DOHH2 (cell line): ENCODE measurements around the gene C19orf73.

Source experiments
- EZH2phosphoT487 ChIP-seq: fragments of 200-600 bp; sonication (generic); IDR thresholded peaks from 2 replicates; pipeline ENCODE4 v1.6.1; 2017; ENCODE audit warnings: borderline replicate concordance, mild to moderate bottlenecking, antibody characterized with exemption, low read length, moderate library complexity, mixed read lengths
- TF ChIP-seq, protein P1 (sequence below): fragments of 200-600 bp; sonication (generic); IDR thresholded peaks from one replicate; pipeline ENCODE4 v1.5.1; 2014; ENCODE audit warnings: antibody characterized with exemption, mild to moderate bottlenecking, low read depth, low read length; ENCODE audit not compliant: poor library complexity, severe bottlenecking

DNA sequence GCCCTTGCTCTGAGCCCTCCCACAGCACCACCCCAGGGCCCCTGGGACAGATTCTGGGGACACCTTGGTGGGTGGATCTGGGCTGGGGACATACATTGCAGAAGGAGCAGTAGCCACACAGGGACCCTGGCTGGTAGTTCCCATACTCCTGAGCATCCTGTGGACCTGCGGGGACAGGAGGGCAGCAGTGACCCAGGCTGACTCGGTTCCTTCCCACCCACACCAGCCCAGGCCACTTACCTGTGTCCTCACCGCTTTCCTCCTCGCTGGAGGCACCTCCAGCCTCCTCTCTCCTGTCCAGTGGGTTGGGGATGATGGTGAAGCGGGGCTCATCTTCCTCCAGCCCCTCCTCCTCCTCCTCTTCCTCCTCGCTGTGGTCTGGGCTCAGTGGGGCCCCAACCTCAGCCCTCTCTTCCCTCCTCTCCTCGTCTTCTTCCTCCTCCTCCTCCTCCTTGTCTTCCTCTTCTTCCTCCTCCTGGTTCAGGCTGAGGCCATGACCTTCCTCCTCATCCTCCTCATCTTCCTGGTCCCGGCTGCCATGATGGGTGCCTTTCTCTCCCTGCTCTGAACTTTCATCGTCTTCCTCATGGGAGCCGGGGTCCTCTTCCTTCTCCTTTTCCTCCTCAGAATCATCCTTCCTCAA is 34.3 kb upstream of the C19orf73 start:
- TF ChIP-seq, protein P1, sequence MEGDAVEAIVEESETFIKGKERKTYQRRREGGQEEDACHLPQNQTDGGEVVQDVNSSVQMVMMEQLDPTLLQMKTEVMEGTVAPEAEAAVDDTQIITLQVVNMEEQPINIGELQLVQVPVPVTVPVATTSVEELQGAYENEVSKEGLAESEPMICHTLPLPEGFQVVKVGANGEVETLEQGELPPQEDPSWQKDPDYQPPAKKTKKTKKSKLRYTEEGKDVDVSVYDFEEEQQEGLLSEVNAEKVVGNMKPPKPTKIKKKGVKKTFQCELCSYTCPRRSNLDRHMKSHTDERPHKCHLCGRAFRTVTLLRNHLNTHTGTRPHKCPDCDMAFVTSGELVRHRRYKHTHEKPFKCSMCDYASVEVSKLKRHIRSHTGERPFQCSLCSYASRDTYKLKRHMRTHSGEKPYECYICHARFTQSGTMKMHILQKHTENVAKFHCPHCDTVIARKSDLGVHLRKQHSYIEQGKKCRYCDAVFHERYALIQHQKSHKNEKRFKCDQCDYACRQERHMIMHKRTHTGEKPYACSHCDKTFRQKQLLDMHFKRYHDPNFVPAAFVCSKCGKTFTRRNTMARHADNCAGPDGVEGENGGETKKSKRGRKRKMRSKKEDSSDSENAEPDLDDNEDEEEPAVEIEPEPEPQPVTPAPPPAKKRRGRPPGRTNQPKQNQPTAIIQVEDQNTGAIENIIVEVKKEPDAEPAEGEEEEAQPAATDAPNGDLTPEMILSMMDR = no peak
- no peak for TF ChIP-seq EZH2phosphoT487
